ENCODE measurements around the gene HCFC1.
A peak's percentile ranks its signal among the peaks of the same experiment; 100 is the strongest.
"Not testable (repeated sequence)": the region's sequence is repeated elsewhere in the genome, so short reads cannot be mapped to it uniquely, and the experiment has no call there.

Gene HCFC1

GRCh38 chrX:154006947-154007346 lies 35.3 kb upstream of the HCFC1 start:
- DNase-seq = no peak

GRCh38 chrX:154004315-154004714 lies 32.7 kb upstream of the HCFC1 start:
- no peak for DNase-seq

GRCh38 chrX:154002215-154002719 lies 30.6 kb upstream of the HCFC1 start:
- DNase-seq = peak; percentile 67

GRCh38 chrX:154000051-154000450 lies 28.4 kb upstream of the HCFC1 start:
- DNase-seq = no peak

GRCh38 chrX:153999359-154000037 lies 27.9 kb upstream of the HCFC1 start:
- no peak for DNase-seq

- no peak for DNase-seq
These were observed 23.9 kb upstream of the HCFC1 start for GRCh38 chrX:153995504-153995903.

- DNase-seq = not testable (repeated sequence)
These were observed 22.8 kb upstream of the HCFC1 start for GRCh38 chrX:153994398-153994797.

GRCh38 chrX:153993978-153994377 lies 22.4 kb upstream of the HCFC1 start:
- no peak for DNase-seq

GRCh38 chrX:153993079-153993478 lies 21.5 kb upstream of the HCFC1 start:
- DNase-seq = no peak

- no peak for DNase-seq
These were observed 20.6 kb upstream of the HCFC1 start for GRCh38 chrX:153992180-153992579.

GRCh38 chrX:153991013-153991580 lies 19.5 kb upstream of the HCFC1 start:
- DNase-seq = no peak

- DNase-seq = no peak
These were observed 18.5 kb upstream of the HCFC1 start for GRCh38 chrX:153989973-153990655.

GRCh38 chrX:153988493-153988892 lies 16.9 kb upstream of the HCFC1 start:
- DNase-seq = no peak

- DNase-seq = no peak
These were observed 12.9 kb upstream of the HCFC1 start for GRCh38 chrX:153984351-153985178.

GRCh38 chrX:153983321-153983801 lies 11.7 kb upstream of the HCFC1 start:
- DNase-seq = no peak

- no peak for DNase-seq
These were observed 10.3 kb upstream of the HCFC1 start for GRCh38 chrX:153981771-153982533.

GRCh38 chrX:153981231-153981630 lies 9.6 kb upstream of the HCFC1 start:
- no peak for DNase-seq

GRCh38 chrX:153980394-153980793 lies 8.8 kb upstream of the HCFC1 start:
- not testable (repeated sequence) for DNase-seq

- DNase-seq = no peak
These were observed 3.2 kb upstream of the HCFC1 start for GRCh38 chrX:153974726-153975286.

GRCh38 chrX:153974003-153974725 lies 2.5 kb upstream of the HCFC1 start:
- DNase-seq = no peak

Measured in fibroblast of skin of right biceps (primary cell).